Measurements from ENCODE around the gene PTPRS.

DNA sequence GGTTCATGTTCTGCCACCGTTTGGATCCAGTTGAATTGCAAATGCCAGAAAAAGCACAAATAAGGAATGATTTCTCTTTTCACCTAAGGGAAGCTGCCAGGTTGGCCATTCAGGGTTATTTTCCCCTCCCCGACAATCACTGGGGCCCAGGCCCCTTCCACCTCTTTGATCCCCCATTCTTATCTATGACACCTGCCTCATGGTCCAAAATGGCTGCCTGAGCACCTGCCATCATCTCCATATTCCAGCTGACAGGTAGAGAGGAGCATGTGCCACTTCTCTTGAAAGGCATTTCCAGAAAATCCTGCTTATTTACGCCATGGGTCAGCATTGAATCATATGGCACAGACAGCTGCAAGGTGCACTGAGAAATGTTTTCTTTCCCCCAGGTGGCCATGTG is 15.7 kb downstream of the PTPRS start:
- TF ChIP-seq, protein P1, sequence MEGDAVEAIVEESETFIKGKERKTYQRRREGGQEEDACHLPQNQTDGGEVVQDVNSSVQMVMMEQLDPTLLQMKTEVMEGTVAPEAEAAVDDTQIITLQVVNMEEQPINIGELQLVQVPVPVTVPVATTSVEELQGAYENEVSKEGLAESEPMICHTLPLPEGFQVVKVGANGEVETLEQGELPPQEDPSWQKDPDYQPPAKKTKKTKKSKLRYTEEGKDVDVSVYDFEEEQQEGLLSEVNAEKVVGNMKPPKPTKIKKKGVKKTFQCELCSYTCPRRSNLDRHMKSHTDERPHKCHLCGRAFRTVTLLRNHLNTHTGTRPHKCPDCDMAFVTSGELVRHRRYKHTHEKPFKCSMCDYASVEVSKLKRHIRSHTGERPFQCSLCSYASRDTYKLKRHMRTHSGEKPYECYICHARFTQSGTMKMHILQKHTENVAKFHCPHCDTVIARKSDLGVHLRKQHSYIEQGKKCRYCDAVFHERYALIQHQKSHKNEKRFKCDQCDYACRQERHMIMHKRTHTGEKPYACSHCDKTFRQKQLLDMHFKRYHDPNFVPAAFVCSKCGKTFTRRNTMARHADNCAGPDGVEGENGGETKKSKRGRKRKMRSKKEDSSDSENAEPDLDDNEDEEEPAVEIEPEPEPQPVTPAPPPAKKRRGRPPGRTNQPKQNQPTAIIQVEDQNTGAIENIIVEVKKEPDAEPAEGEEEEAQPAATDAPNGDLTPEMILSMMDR (IDR thresholded peaks at IDR 0.05; ENCODE audit: insufficient read depth, low read depth, low read length), result no peak
- TF ChIP-seq EZH2 (IDR thresholded peaks at IDR 0.05; ENCODE audit: insufficient read depth, low read length), result no peak
